A549 (cell line): Measurements from ENCODE around the gene IPO11. TPM values are rescaled to one million over a fixed set of nuclear protein-coding genes. Genes with fewer than 3 reads are reported as not detected.

Source experiments
- ATAC-seq, 2 experiments: fragments of 200-7000 bp in 1 of 2; fragments of >200 bp in 1 of 2; cut with Nextera tagmentation in 1 of 2; cut with Tn5 transposase in 1 of 2; 3 replicates each; pipeline versions ENCODE4 v1.8.0 to v1.9.1; 2018 to 2020; ENCODE audit warnings: mild to moderate bottlenecking in 1 of 2, moderate library complexity in 1 of 2
- CTCF ChIA-PET: fragments of 300-600 bp; sonication (Branson Sonifier 250); formaldehyde crosslinking; extraction: SDS; loops from one replicate; lab custom pipeline; 2021; ENCODE audit warnings: antibody characterized with exemption, inconsistent platforms; lab: Yijun Ruan, JAX
- POLR2A ChIA-PET: fragments of 350-600 bp; formaldehyde crosslinking; extraction: SDS; loops from one replicate; lab custom pipeline; 2021; ENCODE audit warnings: antibody characterized with exemption, inconsistent platforms; lab: Yijun Ruan, JAX
- DNase-seq, 2 experiments: peaks; one replicate each; pipeline versions ENCODE4 v3.0.0 to v3.0.0-alpha.2; 2011 to 2016; ENCODE audit warnings: low read depth in 1 of 2, low spot score in 1 of 2
- FAIRE-seq: peaks from 2 replicates; lab custom pipeline; 2011; peaks lifted over from hg19 to GRCh38; lab: Jason Lieb, UNC
- H3K27ac ChIP-seq, 2 experiments: fragments of >200 bp; sonication (Bioruptor Twin); formaldehyde crosslinking; 3 replicates each; pipeline ENCODE4 v1.5.1; 2016 to 2017
- H3K4me1 ChIP-seq: fragments of >200 bp; sonication (Bioruptor Twin); formaldehyde crosslinking; 3 replicates; pipeline ENCODE4 v1.6.1; 2016
- H3K4me2 ChIP-seq: fragments of >200 bp; sonication (Bioruptor Twin); formaldehyde crosslinking; 3 replicates; pipeline ENCODE4 v1.6.1; 2016
- H3K4me3 ChIP-seq: fragments of >200 bp; sonication (Bioruptor Twin); formaldehyde crosslinking; 3 replicates; pipeline ENCODE4 v1.5.1; 2016
- H3K9me3 ChIP-seq: fragments of >200 bp; sonication (Bioruptor Twin); formaldehyde crosslinking; 3 replicates; pipeline ENCODE4 v1.6.1; 2016
- ATOH8 ChIP-seq: fragments of 250-450 bp; sonication (Bioruptor Pico); IDR thresholded peaks from 2 replicates; pipeline ENCODE4 v1.5.0; 2020; ENCODE audit warnings: low read depth, mild to moderate bottlenecking, moderate library complexity
- CHD4 ChIP-seq: fragments of 200-600 bp; sonication (generic); IDR thresholded peaks from 2 replicates; pipeline ENCODE4 v1.6.1; 2016; ENCODE audit warnings: antibody characterized with exemption, mild to moderate bottlenecking, borderline replicate concordance
- E2F6 ChIP-seq: IDR thresholded peaks from 2 replicates; pipeline ENCODE4 v1.6.1; 2012; ENCODE audit warnings: low read depth, borderline replicate concordance
- ELK1 ChIP-seq: fragments of 150-350 bp; IDR thresholded peaks from 2 replicates; pipeline ENCODE4 v1.6.1; 2014; ENCODE audit warnings: low read depth, mild to moderate bottlenecking, low read length
- EP300 ChIP-seq, 2 experiments: fragments of >200 bp; sonication (Bioruptor Twin); formaldehyde crosslinking; IDR thresholded peaks; 2 replicates in 1 of 2; 3 replicates in 1 of 2; pipeline ENCODE4 v1.6.1; 2016 to 2017
- FOSB ChIP-seq: fragments of 250-450 bp; sonication (Bioruptor Pico); IDR thresholded peaks from 2 replicates; pipeline ENCODE4 v1.5.0; 2020; ENCODE audit warnings: mild to moderate bottlenecking, moderate library complexity
- GATA3 ChIP-seq: IDR thresholded peaks from 2 replicates; pipeline ENCODE4 v1.6.1; 2012; ENCODE audit warnings: borderline replicate concordance
- HEYL ChIP-seq: fragments of 250-450 bp; sonication (Bioruptor Pico); IDR thresholded peaks from 2 replicates; pipeline ENCODE4 v1.8.0; 2021; ENCODE audit warnings: mild to moderate bottlenecking, moderate library complexity
- HMGXB4 ChIP-seq: fragments of 250-450 bp; sonication (Bioruptor Pico); IDR thresholded peaks from 2 replicates; pipeline ENCODE4 v1.5.0; 2021; ENCODE audit warnings: mild to moderate bottlenecking, moderate library complexity, borderline replicate concordance
- HOXB13 ChIP-seq: fragments of 250-450 bp; sonication (Bioruptor Pico); IDR thresholded peaks from 2 replicates; pipeline ENCODE4 v1.5.0; 2020; ENCODE audit warnings: low read depth, mild to moderate bottlenecking, moderate library complexity
- HOXB5 ChIP-seq: fragments of 250-450 bp; sonication (Bioruptor Pico); IDR thresholded peaks from 2 replicates; pipeline ENCODE4 v1.5.0; 2020; ENCODE audit warnings: mild to moderate bottlenecking, moderate library complexity
- NFE2L2 ChIP-seq: fragments of 150-350 bp; conservative IDR thresholded peaks from 2 replicates; pipeline ENCODE4 v1.6.1; 2014; ENCODE audit warnings: low read length
- NPAS2 ChIP-seq: fragments of 250-450 bp; sonication (Bioruptor Pico); IDR thresholded peaks from 2 replicates; pipeline ENCODE4 v1.8.0; 2022; ENCODE audit warnings: mild to moderate bottlenecking, moderate library complexity, borderline replicate concordance
- PBX3 ChIP-seq: IDR thresholded peaks from 2 replicates; pipeline ENCODE4 v1.6.1; 2012
- RARB ChIP-seq: fragments of 250-450 bp; sonication (Bioruptor Pico); IDR thresholded peaks from 2 replicates; pipeline ENCODE4 v1.8.0; 2021; ENCODE audit warnings: mild to moderate bottlenecking, moderate library complexity
- RFX5 ChIP-seq: fragments of 450-650 bp; IDR thresholded peaks from 2 replicates; pipeline ENCODE4 v1.7.1; 2014; ENCODE audit warnings: antibody characterized with exemption, mild to moderate bottlenecking, moderate library complexity
- RNF2 ChIP-seq: fragments of 200-600 bp; sonication (generic); IDR thresholded peaks from 2 replicates; pipeline ENCODE4 v1.6.1; 2016; ENCODE audit warnings: low read depth, mild to moderate bottlenecking, antibody characterized with exemption, moderate library complexity, borderline replicate concordance
- SMC3 ChIP-seq: fragments of >200 bp; sonication (Bioruptor Twin); formaldehyde crosslinking; IDR thresholded peaks from 3 replicates; pipeline ENCODE4 v1.6.1; 2018; ENCODE audit warnings: inconsistent platforms
- SREBF2 ChIP-seq: fragments of 450-650 bp; IDR thresholded peaks from 2 replicates; pipeline ENCODE4 v1.6.1; 2014; ENCODE audit warnings: mild to moderate bottlenecking, moderate library complexity
- TFCP2L1 ChIP-seq: fragments of 250-450 bp; sonication (Bioruptor Pico); IDR thresholded peaks from 2 replicates; pipeline ENCODE4 v1.5.0; 2021; ENCODE audit warnings: mild to moderate bottlenecking
- TP53 ChIP-seq: fragments of 250-450 bp; sonication (Bioruptor Pico); IDR thresholded peaks from 2 replicates; pipeline ENCODE4 v1.5.0; 2021; ENCODE audit warnings: mild to moderate bottlenecking, moderate library complexity
- ZNF302 ChIP-seq: fragments of 250-450 bp; sonication (Bioruptor Pico); IDR thresholded peaks from 2 replicates; pipeline ENCODE4 v1.9.0; 2021; ENCODE audit warnings: inconsistent platforms, mild to moderate bottlenecking, moderate library complexity
- WGBS: methylation state at CpG from one replicate; pipeline ENCODE4 v1.1.6; 2017; ENCODE audit errors: missing lambda C conversion rate; 5-methylcytosine and 5-hydroxymethylcytosine counted together
- polyA plus RNA-seq, 4 experiments: library from polyadenylated mRNA; depleted of rRNA in 3 of 4; stranded (reverse); fragments of >200 nt; fragmentation: RNase III in 1 of 4; extraction: RNeasy Plus Mini Kit Qiagen cat#74134 plus additional on column Dnase treatment in 1 of 4; gene quantifications; 2 replicates in 3 of 4; 3 replicates in 1 of 4; pipeline ENCODE4 v1.2.3, GENCODE V29; 2011 to 2017

The IPO11 gene
- polyA plus RNA-seq, 2 of the 4 experiments (the other 2 are of a cell fraction) = 20.7 to 33.0 TPM

- 87% methylated on average over 2 of the region's 2 CpGs for WGBS
- H3K4me3 ChIP-seq = no peak overlapping the region
- H3K4me1 ChIP-seq = peaks cover 11% of the 10 kb centered on the region; the same call in 2 of the 3 replicates
- no peak for FAIRE-seq
- POLR2A ChIA-PET = no interaction called here
- no peak for TF ChIP-seq FOSB (CRISPR knock-in tag)
- no peak for TF ChIP-seq ATOH8 (CRISPR knock-in tag)
- TF ChIP-seq NFE2L2 = no peak
- no peak for TF ChIP-seq TP53 (CRISPR knock-in tag)
- TF ChIP-seq TFCP2L1 (CRISPR knock-in tag) = no peak
- no peak for TF ChIP-seq RFX5
- no peak for TF ChIP-seq HEYL (CRISPR knock-in tag)
- TF ChIP-seq EP300 (IDR thresholded peaks at IDR 0.05) = no peak
- no peak for TF ChIP-seq SMC3
- no peak for TF ChIP-seq SREBF2
- no peak for TF ChIP-seq HOXB5 (CRISPR knock-in tag)
- TF ChIP-seq HMGXB4 (CRISPR knock-in tag) = no peak
- no peak for TF ChIP-seq RARB (CRISPR knock-in tag)
- H3K9me3 ChIP-seq = no peaks in the 10 kb centered on the region
- no peak overlapping the region for H3K4me2 ChIP-seq
- CTCF ChIA-PET = interaction anchor here (1.1 to 1.6 kb wide), 2 partner anchors 9 to 11 kb away, joined by 3 read pairs; partner anchors contain the start of gene LRRC70
- peak in 1 of 2 experiments; percentile 48; a peak in 2 of 6 replicates for ATAC-seq
- DNase-seq = no peak
- H3K27ac ChIP-seq = no peak overlapping the region
Measured at GRCh38 chr5:62589504-62589903, 176.9 kb downstream of the IPO11 start.

- H3K4me1 ChIP-seq = peaks cover 11% of the 10 kb centered on the region; the same call in 2 of the 3 replicates
- ChIA-PET CTCF (interaction anchor here (1.1 to 1.6 kb wide), 2 partner anchors 9 to 12 kb away, joined by 3 read pairs; partner anchors contain the start of gene LRRC70), POLR2A (no interaction called here)
- 86% methylated on average over 2 of the region's 2 CpGs for WGBS
- H3K27ac ChIP-seq = no peak overlapping the region
- ATAC-seq (no peak), DNase-seq (no peak), FAIRE-seq (no peak)
- H3K4me3 ChIP-seq = no peak overlapping the region
- TF ChIP-seq NPAS2 (CRISPR knock-in tag) (no peak), SREBF2 (no peak), ELK1 (no peak), NFE2L2 (no peak), E2F6 (no peak), RFX5 (no peak), ZNF302 (CRISPR knock-in tag) (no peak), SMC3 (no peak), RNF2 (no peak), GATA3 (no peak), CHD4 (no peak), RARB (CRISPR knock-in tag) (no peak), PBX3 (no peak), HOXB13 (no peak)
- no peaks in the 10 kb centered on the region for H3K9me3 ChIP-seq
- H3K4me2 ChIP-seq = no peak overlapping the region
Measured at GRCh38 chr5:62590387-62590786, 177.8 kb downstream of the IPO11 start.
